Activated T-cell treated with anti-CD3 and anti-CD28 coated beads, Interleukin-2, amount 50 U/mL, for 48 hours (primary cell): ENCODE measurements around the gene CALML5.

ENCODE experiments used
- DNase-seq, 2 experiments: peaks; one replicate each; pipeline ENCODE4 v3.0.0-alpha.2; 2020

Gene CALML5

GRCh38 chr10:5498791-5499492 lies 428 bp downstream of the CALML5 start:
- DNase-seq = no peak

GRCh38 chr10:5497948-5498730 lies 1.2 kb downstream of the CALML5 start:
- no peak for DNase-seq

DNA sequence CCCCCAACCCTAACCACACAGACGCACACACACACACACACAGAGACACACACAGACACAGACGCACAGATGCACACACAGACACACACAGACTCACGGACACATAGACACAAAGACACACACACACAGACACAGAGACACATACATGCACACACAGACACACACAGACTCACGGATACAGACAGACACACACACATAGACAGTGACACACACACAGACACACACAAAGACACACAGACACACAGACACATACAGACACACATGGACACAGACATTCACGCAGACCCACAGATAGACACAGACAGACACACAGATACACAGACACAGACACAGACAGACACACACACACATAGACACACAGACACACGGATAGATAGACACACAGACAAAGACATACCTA lies 2.1 kb downstream of the CALML5 start:
- no peak for DNase-seq

DNA sequence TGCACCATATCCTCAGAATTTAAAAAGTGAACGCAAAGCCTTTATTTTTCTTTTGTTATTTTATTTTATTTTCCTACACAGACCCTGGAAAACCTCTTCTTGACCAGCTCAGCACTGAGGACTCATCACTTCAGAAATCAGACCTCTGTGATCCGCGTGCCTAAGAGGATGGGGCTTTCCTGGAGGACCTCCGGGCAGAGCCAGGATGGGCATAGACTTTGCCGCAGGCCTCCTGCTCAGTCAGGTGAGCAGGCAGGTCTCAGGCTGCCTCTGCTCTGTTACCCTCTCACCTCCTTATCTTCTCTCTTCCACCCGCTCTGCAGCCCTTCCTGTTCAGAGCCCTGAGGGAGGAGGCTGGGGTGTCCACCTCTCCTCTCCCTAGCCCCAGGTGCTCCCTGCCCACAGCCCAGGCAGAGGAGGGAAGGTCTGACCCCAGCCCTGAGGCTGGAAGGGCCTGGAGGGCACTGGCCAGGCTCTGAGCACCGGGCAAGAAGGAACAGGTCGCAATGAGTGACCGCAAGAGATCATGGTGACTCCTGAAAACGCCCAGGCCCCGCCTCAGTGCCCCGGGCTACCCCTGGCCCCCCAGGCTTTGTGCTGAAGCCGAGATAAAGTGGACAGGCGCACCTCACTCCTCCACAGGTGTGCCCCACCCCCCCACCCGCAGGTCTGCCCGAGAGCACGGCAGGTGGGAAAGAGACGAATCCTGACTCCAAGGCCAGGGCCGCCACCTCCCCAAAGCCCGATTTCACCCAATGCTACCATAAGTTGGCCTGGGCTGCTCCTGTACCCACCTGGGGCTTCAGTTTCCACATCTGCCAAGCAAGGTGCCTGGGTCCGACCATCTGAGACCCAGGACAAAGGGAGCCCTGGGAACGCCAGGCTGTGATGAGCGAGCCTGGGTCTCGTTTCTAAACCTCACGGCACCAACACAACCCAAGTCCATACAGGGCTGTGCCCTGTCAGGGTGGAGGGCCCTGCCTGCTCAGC lies 2.8 kb downstream of the CALML5 start:
- DNase-seq = no peak

DNA sequence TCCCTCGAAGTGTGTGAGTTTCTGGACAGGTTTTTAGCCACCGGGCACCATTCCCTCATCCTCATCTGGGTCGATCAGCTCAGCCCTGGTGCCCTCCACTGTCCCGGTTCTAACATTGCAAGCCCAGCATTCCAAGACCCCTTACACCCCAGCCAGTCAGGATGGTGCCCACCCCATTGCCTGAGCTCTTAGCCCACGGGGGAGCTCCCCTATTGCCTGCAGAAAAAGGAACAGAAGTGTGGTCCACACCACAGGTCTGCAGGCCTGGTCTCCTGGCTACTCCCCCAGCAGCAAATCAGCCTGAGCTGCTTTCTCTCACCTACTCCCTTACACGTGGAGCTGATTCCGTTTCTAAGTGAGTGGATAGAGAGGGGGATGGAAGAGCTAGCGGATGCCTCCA lies 4.8 kb downstream of the CALML5 start:
- no peak for DNase-seq

GRCh38 chr10:5493691-5494090 lies 5.7 kb downstream of the CALML5 start:
- DNase-seq = no peak

DNA sequence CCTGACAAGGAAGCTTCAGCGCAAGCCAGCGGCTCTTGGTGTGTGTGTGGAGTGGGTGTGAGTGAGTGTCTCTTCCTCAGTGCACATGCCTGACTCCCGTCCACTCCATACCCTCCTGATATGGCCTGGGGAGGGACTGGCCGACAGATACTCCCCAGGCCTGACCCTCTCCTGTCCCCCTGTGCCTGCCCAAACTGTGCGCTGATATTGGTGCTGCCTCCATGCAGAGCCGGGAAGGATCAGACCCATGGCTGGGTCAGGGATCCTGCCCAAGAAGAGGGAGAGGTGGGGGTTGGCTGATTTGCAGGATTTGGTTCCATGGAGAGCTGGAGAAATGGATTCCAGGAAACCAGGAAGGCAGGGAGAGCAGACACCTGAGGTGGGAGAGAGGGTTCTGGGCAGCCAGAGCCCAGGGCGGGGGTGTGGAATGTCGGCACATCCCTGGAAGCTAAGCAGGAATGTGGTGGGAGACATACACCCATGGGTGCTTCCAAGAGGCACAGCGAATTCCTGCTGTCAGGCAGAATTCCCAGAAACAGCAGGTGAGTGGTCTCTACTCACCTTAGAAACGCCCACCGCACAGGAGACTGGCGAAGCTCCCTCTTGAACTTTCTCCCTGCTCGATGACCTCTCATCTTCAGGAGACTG lies 6.3 kb downstream of the CALML5 start:
- no peak for DNase-seq

- DNase-seq = no peak
These were observed 7.0 kb downstream of the CALML5 start for GRCh38 chr10:5492322-5492855.

DNA sequence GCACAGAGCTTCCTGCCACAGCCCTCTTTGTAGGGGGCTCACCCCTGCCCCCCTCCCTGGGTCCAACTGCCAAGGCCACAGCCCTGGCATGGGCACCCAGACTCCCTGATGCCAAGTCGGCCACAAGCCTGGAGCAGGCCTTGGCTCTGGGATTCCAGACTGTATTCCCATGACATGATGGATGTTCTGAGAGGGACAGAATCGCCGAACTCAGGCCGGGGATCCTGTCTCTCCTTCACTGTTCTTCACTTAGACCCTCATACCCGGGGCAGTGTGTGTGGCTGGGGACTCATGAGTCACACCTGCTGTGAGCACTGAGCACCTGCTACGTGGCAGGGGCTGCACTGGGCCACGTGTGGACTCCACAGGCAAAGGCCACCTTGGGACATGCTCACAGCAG lies 7.9 kb downstream of the CALML5 start:
- no peak for DNase-seq

DNA sequence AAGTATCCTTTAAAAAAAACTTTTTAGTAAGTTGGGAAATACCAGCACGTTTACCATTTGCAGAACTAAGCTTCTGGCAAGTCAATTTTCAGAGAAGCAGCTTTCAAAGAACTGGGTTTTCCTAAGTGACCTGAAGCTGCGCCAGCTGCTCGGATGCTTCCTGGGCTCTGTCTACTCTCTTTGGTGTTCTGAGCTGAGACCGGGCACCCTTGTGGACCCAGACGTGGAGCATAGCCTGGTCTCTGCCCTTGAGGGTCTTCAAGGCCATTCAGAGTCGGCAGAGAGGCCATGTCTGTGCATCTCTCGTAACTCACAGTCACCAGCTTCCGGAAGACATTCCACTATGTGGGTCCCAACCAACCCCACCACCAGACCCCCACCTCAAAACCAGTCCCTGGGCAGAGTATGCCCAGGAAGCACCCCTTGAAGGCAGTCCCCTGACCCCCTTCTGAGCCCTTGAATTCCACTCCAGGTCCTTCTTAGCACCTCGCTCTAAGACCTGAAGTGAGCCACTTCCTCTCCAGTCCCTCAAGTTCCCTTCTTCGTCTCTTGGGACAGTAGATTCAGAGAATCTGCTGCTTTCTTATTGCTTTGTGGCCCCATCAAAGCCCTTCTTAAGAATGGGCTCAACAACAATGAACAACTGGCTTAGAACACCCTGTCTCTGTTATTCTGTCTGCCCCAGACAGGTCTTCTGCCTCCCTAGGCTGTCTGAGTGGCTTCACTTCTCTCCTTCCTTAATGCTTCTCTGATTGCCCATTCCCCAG lies 8.5 kb downstream of the CALML5 start:
- no peak for DNase-seq

DNA sequence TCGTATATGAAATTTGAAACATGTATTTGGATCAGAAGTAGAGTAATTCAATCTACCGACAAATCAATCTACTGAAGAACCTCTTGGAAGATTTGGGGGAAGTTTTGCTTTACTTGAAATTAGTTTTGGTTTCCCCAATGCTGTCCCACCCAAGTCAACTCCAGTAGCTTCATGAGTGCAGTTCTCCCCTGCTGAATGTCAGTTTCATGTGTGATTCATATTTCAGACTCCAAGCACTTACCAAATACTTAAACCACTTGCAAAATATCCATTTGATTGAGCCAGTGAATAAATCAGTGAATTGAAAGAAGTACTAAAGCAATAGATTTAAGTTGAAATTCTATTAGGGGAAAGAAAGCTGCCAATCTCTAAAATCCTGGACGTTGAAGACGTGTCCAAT lies 9.3 kb downstream of the CALML5 start:
- DNase-seq = no peak

DNA sequence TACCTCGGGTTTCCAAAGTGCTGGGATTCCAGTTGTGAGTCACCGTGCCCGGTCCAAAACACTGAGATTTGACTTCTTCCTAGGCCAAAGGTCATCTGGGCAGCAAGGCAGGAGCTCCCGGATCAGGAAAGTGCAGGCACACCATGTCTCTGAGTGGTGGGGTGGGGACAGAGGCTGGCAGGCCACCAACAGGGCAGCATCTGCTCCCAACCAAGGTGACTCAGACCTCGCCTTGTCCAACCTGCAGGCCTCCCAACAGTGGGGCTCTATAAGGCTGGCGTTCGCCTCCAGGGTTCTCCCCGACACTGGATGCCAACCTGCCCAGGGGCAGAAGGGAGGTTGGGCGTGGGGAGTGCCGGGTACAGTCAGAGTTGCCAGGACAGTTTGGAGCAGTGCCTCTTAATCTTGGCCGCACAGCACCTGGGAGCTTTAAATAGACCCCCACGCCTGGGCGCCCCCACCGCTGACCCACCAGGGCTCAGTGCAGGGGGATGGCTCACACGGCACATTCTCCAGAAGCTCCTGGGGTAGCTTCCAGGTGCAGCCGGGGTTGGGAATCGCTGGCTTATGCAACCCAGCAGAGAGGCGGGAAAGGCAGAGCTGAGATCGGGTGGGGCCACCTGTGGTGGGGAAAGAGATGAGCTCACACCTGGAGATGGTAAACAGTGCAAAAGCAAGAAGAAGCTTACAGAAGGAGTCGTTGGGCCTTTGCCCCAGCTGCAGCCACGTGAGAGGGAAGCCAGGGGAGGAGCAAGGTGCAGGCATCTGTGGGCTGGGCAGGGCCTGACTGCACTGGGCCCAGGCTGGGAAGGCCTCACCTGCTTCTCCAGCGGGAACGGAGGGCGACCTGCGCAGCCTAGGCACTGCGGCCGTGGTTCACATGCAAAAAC lies 10.9 kb downstream of the CALML5 start:
- no peak for DNase-seq

GRCh38 chr10:5486853-5487235 lies 12.5 kb downstream of the CALML5 start:
- no peak for DNase-seq

- no peak for DNase-seq
These were observed 13.2 kb downstream of the CALML5 start for GRCh38 chr10:5485948-5486852.

DNA sequence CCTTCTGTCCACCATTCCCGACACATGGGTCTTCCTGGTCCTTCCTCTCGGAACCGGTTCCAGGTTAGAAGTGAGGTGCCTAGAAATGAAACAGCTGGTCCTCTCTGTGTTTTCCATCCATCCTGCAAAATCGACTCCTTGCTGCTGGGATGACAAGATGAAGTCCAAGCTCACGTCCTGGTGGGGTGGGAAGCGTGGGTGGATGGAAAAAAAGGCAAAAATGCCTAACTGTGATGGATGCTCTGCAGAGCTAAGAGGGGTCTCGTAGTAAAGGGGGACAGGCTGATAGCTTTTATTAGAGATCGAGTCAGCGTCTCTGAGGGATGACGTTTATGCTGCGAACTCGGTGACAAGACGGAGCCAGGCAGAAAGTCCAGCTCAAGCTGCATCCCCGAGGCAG lies 14.1 kb downstream of the CALML5 start:
- DNase-seq = no peak

DNA sequence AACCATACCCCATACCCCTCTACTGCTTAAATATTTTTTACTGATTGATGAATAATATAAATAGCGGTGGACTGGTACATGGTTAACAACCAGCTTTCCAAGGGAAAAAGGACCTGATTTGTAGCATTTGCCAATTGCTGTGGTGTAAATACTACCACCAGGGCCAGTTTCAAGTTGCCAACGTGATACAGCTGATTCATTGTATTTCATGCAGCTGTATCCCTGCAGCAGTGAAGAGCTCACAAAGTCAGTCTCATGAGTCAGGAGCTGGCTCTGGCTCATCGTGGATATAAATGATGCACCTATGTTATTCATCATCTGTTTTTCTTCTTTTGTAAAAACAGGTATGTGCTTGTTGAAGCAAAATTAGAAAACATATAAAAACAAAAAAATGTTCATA lies 15.2 kb downstream of the CALML5 start:
- DNase-seq = no peak

DNA sequence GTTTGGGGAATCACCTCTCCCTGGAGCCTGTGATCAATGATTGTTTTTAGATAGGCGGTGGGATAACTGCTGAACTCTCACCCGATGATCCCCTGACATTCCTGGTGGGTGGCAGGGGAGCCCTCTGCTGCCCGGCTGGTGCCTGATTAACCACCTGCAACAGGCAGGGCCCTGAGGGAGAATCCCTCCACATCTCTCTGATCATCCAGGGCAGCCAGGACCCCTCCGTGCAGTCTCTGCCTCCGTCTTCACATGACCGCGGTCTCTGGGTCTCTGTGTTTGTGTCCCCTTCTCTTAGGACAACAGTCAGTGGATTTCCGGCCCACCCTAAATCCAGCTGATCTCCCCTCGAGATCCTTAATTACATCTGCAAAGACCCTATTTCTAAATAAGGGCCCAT lies 17.4 kb downstream of the CALML5 start:
- DNase-seq = no peak

GRCh38 chr10:5481121-5481520 lies 18.2 kb downstream of the CALML5 start:
- DNase-seq = no peak

DNA sequence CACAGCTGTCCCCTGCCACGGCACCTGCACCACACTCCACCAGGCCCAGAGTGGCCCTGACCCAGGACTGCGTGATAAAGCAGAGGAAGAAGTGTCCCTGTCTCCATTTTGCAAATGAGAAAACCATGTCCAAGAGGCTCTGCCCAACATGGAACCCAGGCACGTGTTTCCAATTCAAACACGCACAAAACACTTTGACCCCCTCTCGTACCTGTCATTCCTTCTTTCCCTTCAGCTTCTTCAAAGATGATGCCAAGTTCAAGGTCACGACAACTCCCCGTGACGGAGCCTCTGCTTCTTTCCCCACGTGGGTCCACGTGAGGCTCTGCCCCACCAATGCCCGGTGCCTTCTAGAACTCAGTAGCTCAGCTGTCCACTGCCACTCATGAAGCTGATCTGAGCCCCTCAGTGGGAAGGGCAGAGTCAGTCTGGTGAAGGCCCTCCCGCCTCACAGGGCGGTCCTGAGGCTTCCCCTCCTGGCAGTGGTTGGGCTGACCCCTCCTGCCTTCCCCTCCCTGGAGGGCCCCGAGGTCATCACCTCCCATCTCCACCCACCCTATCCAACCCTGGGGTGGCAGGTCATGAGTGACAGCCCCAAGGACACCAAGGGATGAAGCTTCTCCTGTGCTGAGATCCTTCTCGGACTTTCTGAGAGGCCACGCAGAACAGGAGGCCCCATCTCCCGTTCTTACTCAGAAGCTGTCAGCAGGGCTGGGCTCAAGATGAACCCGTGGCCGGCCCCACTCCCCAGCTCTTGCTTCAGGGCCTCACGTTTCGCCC lies 19.0 kb downstream of the CALML5 start:
- DNase-seq = no peak
